Natural killer cell (primary cell): ENCODE data around the gene SAE1. TPM values are rescaled to one million over a fixed set of nuclear protein-coding genes. Genes with fewer than 3 reads are reported as not detected.

ENCODE experiments used
- ATAC-seq, 3 donors: fragments of 150-1000 bp in 2 of 3; fragments of 200-7000 bp in 1 of 3; cut with Tn5 transposase; 1 replicate in 1 of 3; 2 replicates in 2 of 3; pipeline ENCODE4 v1.10.0; 2021; ENCODE audit warnings: mild to moderate bottlenecking in 2 of 3, moderate library complexity in 2 of 3
- DNase-seq, 2 donors: peaks; one replicate each; pipeline versions ENCODE4 v3.0.0 to v3.0.0-alpha.2; 2013 to 2021; ENCODE audit warnings: mixed read lengths in 1 of 2
- H3K27ac ChIP-seq: one replicate; pipeline ENCODE4 v1.5.1; 2013; ENCODE audit warnings: mild to moderate bottlenecking, low read length
- H3K27me3 ChIP-seq: one replicate; pipeline ENCODE4 v1.6.1; 2013; ENCODE audit warnings: low read length; ENCODE audit not compliant: control insufficient read depth, insufficient read depth
- H3K36me3 ChIP-seq: one replicate; pipeline ENCODE4 v1.6.1; 2013; ENCODE audit warnings: low read length; ENCODE audit not compliant: control insufficient read depth, insufficient read depth
- H3K4me1 ChIP-seq: one replicate; pipeline ENCODE4 v1.6.1; 2013; ENCODE audit warnings: low read length; ENCODE audit not compliant: control insufficient read depth, insufficient read depth
- H3K4me3 ChIP-seq: one replicate; pipeline ENCODE4 v1.5.1; 2013; ENCODE audit warnings: low read length
- H3K9me3 ChIP-seq: one replicate; pipeline ENCODE4 v1.6.1; 2013; ENCODE audit warnings: low read length; ENCODE audit not compliant: control insufficient read depth, insufficient read depth
- H3K27ac Mint-ChIP-seq, 2 donors: one replicate each; pipeline ENCODE4 v1.8.0; 2022; ENCODE audit warnings: mild to moderate bottlenecking in 2 of 2, mixed read lengths in 2 of 2, moderate library complexity in 1 of 2
- H3K27me3 Mint-ChIP-seq, 2 donors: one replicate each; pipeline ENCODE4 v1.8.0; 2022; ENCODE audit warnings: low read depth in 2 of 2, mixed read lengths in 2 of 2
- H3K36me3 Mint-ChIP-seq: one replicate; pipeline ENCODE4 v1.8.0; 2022; ENCODE audit warnings: mixed read lengths
- H3K4me1 Mint-ChIP-seq, 2 donors: one replicate each; pipeline ENCODE4 v1.8.0; 2022; ENCODE audit warnings: mixed read lengths in 2 of 2
- H3K4me3 Mint-ChIP-seq: one replicate; pipeline ENCODE4 v1.8.0; 2022; ENCODE audit warnings: mild to moderate bottlenecking, moderate library complexity, mixed read lengths
- H3K9me3 Mint-ChIP-seq, 2 donors: one replicate each; pipeline ENCODE4 v1.8.0; 2022; ENCODE audit warnings: mixed read lengths in 2 of 2
- WGBS: methylation state at CpG from one replicate; pipeline ENCODE4 v1.1.7; 2013; ENCODE audit warnings: missing lambda C conversion rate; ENCODE audit not compliant: insufficient coverage; 5-methylcytosine and 5-hydroxymethylcytosine counted together
- intact Hi-C: fragments of 100-400 bp; cut with micrococcal nuclease; formaldehyde crosslinking; loops from one replicate; pipeline ENCODE4 v1.14.2; 2022
- total RNA-seq, 4 donors: library from RNA; stranded (reverse); fragments of 120-200 nt in 1 of 4; gene quantifications; one replicate each; pipeline versions ENCODE4 v1.2.3 to v1.2.4, GENCODE V29; 2013 to 2022
- TF ChIP-seq, protein P1 (sequence below): fragments of 200-600 bp; IDR thresholded peaks from one replicate; pipeline ENCODE4 v1.8.0; 2022; ENCODE audit warnings: antibody characterized with exemption

The SAE1 gene
- total RNA-seq, 3 donors from 2014 or later (not counting 1 experiment from before 2014, with no cell fraction given): 42.5 to 49.3 (median 46.0) TPM

DNA sequence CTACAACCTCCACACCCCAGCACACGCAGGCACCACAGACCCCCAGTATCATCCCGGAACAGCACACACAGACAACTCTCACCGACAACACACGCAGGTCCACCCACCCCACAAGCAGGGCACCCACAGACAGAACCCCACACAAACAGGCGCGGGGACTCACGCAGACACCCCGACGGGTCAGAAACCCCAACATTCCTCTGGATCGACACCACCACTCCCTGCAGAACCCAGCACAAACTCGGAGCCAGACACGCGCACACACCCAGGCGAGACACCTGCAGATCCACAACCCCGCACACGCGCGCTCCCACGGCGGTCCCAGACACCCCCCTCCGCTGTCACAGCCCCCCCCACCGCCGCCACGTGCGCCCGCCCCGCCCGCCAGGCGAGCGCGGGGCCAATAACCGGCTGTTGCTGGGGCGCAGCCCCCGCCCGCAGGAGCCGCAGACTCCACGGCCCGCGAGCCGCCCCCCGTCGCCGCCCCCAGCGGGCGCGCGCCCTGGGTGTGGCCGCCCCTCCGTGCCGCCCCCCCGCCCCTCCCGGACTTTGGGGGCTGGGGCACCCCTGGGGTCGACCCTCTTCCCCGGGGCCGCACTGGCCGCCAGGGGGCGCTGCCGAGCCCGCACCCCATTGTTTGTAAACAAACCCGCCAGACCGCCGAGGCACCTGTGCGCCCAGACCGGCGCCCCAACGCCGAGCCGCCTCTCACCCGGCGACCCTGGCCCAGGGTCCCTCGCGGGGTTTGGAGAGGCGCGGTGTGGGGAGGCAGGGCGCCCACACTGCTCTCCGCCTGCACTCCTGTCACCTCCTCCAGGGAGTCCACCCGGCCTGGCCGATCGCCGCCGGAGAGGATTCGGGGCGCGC lies 99.7 kb downstream of the SAE1 start:
- H3K27me3 Mint-ChIP-seq: peaks cover 0 to 2% of the 10 kb centered on the region in 2 donors
- Histone ChIP-seq H3K4me1 (peaks cover 59% of the 10 kb centered on the region), H3K27ac (peak overlapping the region; percentile 84), H3K4me3 (peak overlapping the region; percentile 74), H3K27me3 (no peaks in the 10 kb centered on the region), H3K36me3 (no peaks in the 10 kb centered on the region), H3K9me3 (no peaks in the 10 kb centered on the region)
- H3K9me3 Mint-ChIP-seq: no peaks in the 10 kb centered on the region
- no peak overlapping the region for H3K27ac Mint-ChIP-seq
- peak; percentile 88 to 89 for DNase-seq
- H3K4me3 Mint-ChIP-seq: peak overlapping the region; percentile 38
- ATAC-seq: peak; percentile 12 to 51 (median 26)
- peaks cover 23 to 34% of the 10 kb centered on the region in 2 donors for H3K4me1 Mint-ChIP-seq
- intact Hi-C loops: no loop called here
- WGBS: under 1% methylated on average over 81 of the region's 84 CpGs
- no peaks in the 10 kb centered on the region for H3K36me3 Mint-ChIP-seq
- TF ChIP-seq, protein P1, sequence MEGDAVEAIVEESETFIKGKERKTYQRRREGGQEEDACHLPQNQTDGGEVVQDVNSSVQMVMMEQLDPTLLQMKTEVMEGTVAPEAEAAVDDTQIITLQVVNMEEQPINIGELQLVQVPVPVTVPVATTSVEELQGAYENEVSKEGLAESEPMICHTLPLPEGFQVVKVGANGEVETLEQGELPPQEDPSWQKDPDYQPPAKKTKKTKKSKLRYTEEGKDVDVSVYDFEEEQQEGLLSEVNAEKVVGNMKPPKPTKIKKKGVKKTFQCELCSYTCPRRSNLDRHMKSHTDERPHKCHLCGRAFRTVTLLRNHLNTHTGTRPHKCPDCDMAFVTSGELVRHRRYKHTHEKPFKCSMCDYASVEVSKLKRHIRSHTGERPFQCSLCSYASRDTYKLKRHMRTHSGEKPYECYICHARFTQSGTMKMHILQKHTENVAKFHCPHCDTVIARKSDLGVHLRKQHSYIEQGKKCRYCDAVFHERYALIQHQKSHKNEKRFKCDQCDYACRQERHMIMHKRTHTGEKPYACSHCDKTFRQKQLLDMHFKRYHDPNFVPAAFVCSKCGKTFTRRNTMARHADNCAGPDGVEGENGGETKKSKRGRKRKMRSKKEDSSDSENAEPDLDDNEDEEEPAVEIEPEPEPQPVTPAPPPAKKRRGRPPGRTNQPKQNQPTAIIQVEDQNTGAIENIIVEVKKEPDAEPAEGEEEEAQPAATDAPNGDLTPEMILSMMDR: peak; percentile 89

DNA sequence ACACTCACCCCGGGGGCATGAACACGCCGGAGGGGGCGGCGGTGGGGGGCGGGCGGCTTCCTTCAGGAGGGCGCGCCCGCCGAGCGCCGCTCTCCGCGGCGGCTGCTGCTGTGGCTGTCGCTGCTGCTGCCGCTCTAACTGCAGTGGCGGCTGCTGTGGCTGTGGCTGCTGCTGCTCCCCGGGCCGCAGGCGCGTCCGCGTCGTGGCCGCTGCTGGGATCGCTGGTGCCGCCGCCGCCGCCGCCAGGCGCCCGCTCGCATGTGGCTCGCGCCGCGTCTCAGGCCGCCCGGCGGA lies 100.2 kb downstream of the SAE1 start, which contains the start of gene BBC3:
TSS of gene BBC3 (minus strand) at position 279 of the 294 bp plus-strand sequence. CDS start 2,768 bp downstream, outside the sequence.
- DNase-seq: no peak
- under 1% methylated on average over 43 of the region's 43 CpGs for WGBS
- H3K4me1 ChIP-seq: peaks cover 53% of the 10 kb centered on the region

DNA sequence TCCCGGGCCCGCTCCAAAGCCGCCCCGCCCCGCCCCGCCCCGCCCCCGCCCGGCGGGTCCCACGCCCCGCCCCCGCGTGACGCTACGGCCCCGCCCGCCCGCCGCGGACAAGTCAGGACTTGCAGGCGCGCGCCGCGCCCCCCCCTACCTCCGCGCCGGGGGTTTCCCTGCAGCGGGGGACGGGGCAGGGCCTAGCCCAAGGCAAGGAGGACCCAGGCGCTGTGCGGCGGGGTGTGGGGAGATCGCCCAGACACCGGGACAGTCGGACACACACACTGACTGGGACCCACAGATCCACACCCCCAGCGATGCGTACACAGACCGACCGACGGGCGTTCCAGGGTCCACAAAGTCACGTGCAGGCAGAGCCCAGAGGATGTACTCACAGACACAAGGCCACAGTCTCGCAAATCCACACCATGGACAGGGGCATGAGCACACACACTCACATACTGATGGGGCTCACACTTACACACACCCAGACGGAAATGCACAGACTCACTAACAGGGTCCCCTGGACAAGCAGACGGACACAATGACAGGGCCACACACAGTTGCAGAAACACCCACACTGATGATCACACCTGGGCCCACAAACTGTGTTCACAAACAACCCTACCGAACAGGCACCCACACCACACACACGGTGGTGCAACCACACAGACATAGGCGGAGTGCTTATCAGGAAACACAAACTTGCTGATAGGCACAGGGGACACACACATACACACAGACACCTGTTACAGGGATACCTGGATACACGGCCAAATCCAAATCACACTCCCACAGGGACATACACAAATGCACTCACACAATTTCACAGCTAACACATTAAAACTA lies 100.8 kb downstream of the SAE1 start:
- TF ChIP-seq, protein P1: no peak
- H3K9me3 Mint-ChIP-seq: no peaks in the 10 kb centered on the region
- peak; percentile 93 for DNase-seq
- Histone ChIP-seq H3K36me3 (no peaks in the 10 kb centered on the region), H3K4me1 (peaks cover 52% of the 10 kb centered on the region), H3K4me3 (peak overlapping the region; percentile 59), H3K27me3 (no peaks in the 10 kb centered on the region), H3K27ac (peak overlapping the region; percentile 94), H3K9me3 (no peaks in the 10 kb centered on the region)
- WGBS: 3% methylated on average over 51 of the region's 51 CpGs
- H3K4me1 Mint-ChIP-seq: peaks cover 18 to 28% of the 10 kb centered on the region in 2 donors
- H3K36me3 Mint-ChIP-seq: no peaks in the 10 kb centered on the region
- intact Hi-C loops: loop anchor here (1.0 kb wide), 1 partner anchor 10 kb away; no protein-coding TSS in a partner anchor
- H3K27ac Mint-ChIP-seq: peak overlapping the region; percentile 88 to 93
- peak overlapping the region; percentile 81 for H3K4me3 Mint-ChIP-seq
- ATAC-seq: peak; percentile 58 to 83 (median 70)
- peaks cover 0 to 2% of the 10 kb centered on the region in 2 donors for H3K27me3 Mint-ChIP-seq

More for the DNA sequence above, 100.2 kb downstream of the SAE1 start, which contains the start of gene BBC3:
- Mint-ChIP-seq H3K36me3 (no peaks in the 10 kb centered on the region), H3K27me3 (peaks cover 0 to 2% of the 10 kb centered on the region in 2 donors), H3K9me3 (no peaks in the 10 kb centered on the region), H3K4me3 (peak within 1 kb of the TSS; percentile 81), H3K4me1 (peaks cover 18 to 28% of the 10 kb centered on the region in 2 donors), H3K27ac (peak within 1 kb of the TSS; percentile 88 to 93)
- intact Hi-C loops: loop anchor here (1.0 kb wide), 1 partner anchor 10 kb away; no protein-coding TSS in a partner anchor
- no peaks in the 10 kb centered on the region for H3K36me3 ChIP-seq
- H3K27me3 ChIP-seq: no peaks in the 10 kb centered on the region
- peak within 1 kb of the TSS; percentile 94 for H3K27ac ChIP-seq
- peak in 2 of 3 donors; percentile 0 for ATAC-seq
- no peaks in the 10 kb centered on the region for H3K9me3 ChIP-seq
- H3K4me3 ChIP-seq: peak within 1 kb of the TSS; percentile 74
- TF ChIP-seq, protein P1: no peak
